HepG2 (cell line): ENCODE data around the gene ILKAP. TPM values are rescaled to one million over a fixed set of nuclear protein-coding genes. Genes with fewer than 3 reads are reported as not detected.

Source experiments
- ATAC-seq: fragments of 200-7000 bp; cut with Tn5 transposase; 3 replicates; pipeline ENCODE4 v1.9.1; 2020; ENCODE audit warnings: mild to moderate bottlenecking, moderate library complexity
- BruUV-seq: library from RNA; stranded (reverse); fragments of 400-500 nt; replicated peaks from 2 replicates; lab custom pipeline; 2021; lab: Mats Ljungman, UMichigan
- CTCF ChIA-PET: fragments of 300-600 bp; formaldehyde crosslinking; extraction: SDS; loops from one replicate; lab custom pipeline; 2021; ENCODE audit warnings: low total read pairs, inconsistent platforms, low intra/inter-chr PET ratio; lab: Yijun Ruan, JAX
- POLR2A ChIA-PET: fragments of 350-600 bp; sonication (Branson Sonifier 250); formaldehyde crosslinking; loops from one replicate; lab custom pipeline; 2020; ENCODE audit warnings: antibody characterized with exemption, inconsistent platforms; lab: Yijun Ruan, JAX
- DNase-seq: peaks from one replicate; pipeline ENCODE4 v3.0.0-alpha.2; 2015; ENCODE audit warnings: low spot score
- FAIRE-seq: peaks from 3 replicates; lab custom pipeline; 2011; peaks lifted over from hg19 to GRCh38; lab: Jason Lieb, UNC
- H2AFZ ChIP-seq: one replicate; pipeline ENCODE4 v1.6.1; 2011; ENCODE audit warnings: low read length, inconsistent platforms
- H3K27ac ChIP-seq: fragments of 300-600 bp; 3 replicates; pipeline ENCODE4 v1.8.0; 2011; ENCODE audit warnings: mixed run types, mild to moderate bottlenecking, mixed read lengths, low read length, inconsistent platforms; ENCODE audit not compliant: insufficient read depth; ENCODE audit errors: extremely low read length
- H3K27me3 ChIP-seq, 2 experiments: fragments of 200-600 bp in 1 of 2; 2 replicates in 1 of 2; 3 replicates in 1 of 2; pipeline versions ENCODE4 v1.6.0 to v1.8.0; 2011; ENCODE audit warnings: low read length in 2 of 2, mild to moderate bottlenecking in 2 of 2, moderate library complexity in 2 of 2, inconsistent platforms in 1 of 2; ENCODE audit not compliant: insufficient read depth in 2 of 2, control insufficient read depth in 1 of 2
- H3K36me3 ChIP-seq, 2 experiments: fragments of 200-600 bp in 1 of 2; replicated peaks in 1 of 2; 2 replicates in 1 of 2; 3 replicates in 1 of 2; pipeline versions ENCODE4 v1.5.1 to v1.8.0; 2011; ENCODE audit warnings: low read length in 2 of 2, inconsistent platforms in 1 of 2; ENCODE audit not compliant: insufficient read depth in 2 of 2, control insufficient read depth in 1 of 2
- H3K4me1 ChIP-seq: 2 replicates; pipeline ENCODE4 v1.5.1; 2012; ENCODE audit warnings: low read length, inconsistent platforms; ENCODE audit not compliant: insufficient read depth
- H3K4me2 ChIP-seq: 2 replicates; pipeline ENCODE4 v1.6.0; 2011; ENCODE audit warnings: low read depth, low read length, inconsistent platforms
- H3K4me3 ChIP-seq, 3 experiments: fragments of 200-600 bp in 1 of 3; sonication (generic), shearing (Covaris generic) in 1 of 3; replicated peaks in 1 of 3; 2 replicates each; pipeline ENCODE4 v1.5.1; 2011 to 2016; ENCODE audit warnings: low read length in 3 of 3, inconsistent platforms in 2 of 3, low read depth in 2 of 3, mild to moderate bottlenecking in 2 of 3, control low read depth in 1 of 3, mixed read lengths in 1 of 3; ENCODE audit not compliant: insufficient read depth in 1 of 3
- H3K79me2 ChIP-seq: one replicate; pipeline ENCODE4 v1.6.1; 2011; ENCODE audit warnings: low read length, inconsistent platforms; ENCODE audit not compliant: insufficient read depth
- H3K9ac ChIP-seq: 2 replicates; pipeline ENCODE4 v1.6.0; 2011; ENCODE audit warnings: mild to moderate bottlenecking, low read depth, low read length, inconsistent platforms; ENCODE audit not compliant: insufficient read depth
- H3K9me3 ChIP-seq: 2 replicates; pipeline ENCODE4 v1.5.1; 2012; ENCODE audit warnings: mild to moderate bottlenecking, low read length
- H4K20me1 ChIP-seq: 2 replicates; pipeline ENCODE4 v1.6.0; 2011; ENCODE audit warnings: inconsistent platforms, mild to moderate bottlenecking, low read length, moderate library complexity; ENCODE audit not compliant: insufficient read depth
- PTBP1 ChIP-seq: fragments of 200-400 bp; formaldehyde crosslinking; IDR thresholded peaks from 2 replicates; pipeline ENCODE4 v1.6.1; 2018; ENCODE audit warnings: low read length, low read depth; ENCODE audit not compliant: poor library complexity, severe bottlenecking
- whole genome bisulfite sequencing: methylation state at CpG from one replicate; pipeline ENCODE4 v1.1.6; 2017; ENCODE audit warnings: low lambda C conversion rate; 5-methylcytosine and 5-hydroxymethylcytosine counted together
- in situ Hi-C: cut with HindIII; loops from 2 replicates; pipeline ENCODE4 v1.10.0; 2017; ENCODE audit warnings: low pct_unique_long_range_greater_than_20kb; ENCODE audit not compliant: extremely low pct_ligation_motif_present
- intact Hi-C: fragments of 100-400 bp; cut with micrococcal nuclease; formaldehyde crosslinking; loops from one replicate; pipeline ENCODE4 v1.10.0; 2022; ENCODE audit not compliant: unreplicated experiment
- polyA plus RNA-seq, 8 experiments: library from polyadenylated mRNA; depleted of rRNA in 3 of 8; stranded (reverse) in 7 of 8; unstranded in 1 of 8; fragments of >200 nt; fragmentation: Illumina TruSeq in 4 of 8; extraction: Trizol in 4 of 8; gene quantifications; 2 replicates each; pipeline versions ENCODE4 v1.2.1 to v1.2.3, GENCODE V29; 2011 to 2016; ENCODE audit warnings: low read depth in 4 of 8, missing spikeins in 1 of 8, mixed read lengths in 1 of 8; ENCODE audit not compliant: insufficient read depth in 1 of 8
- total RNA-seq, 5 experiments: library from RNA; depleted of rRNA; stranded (reverse); fragments of >200 nt; fragmentation: Illumina TruSeq; extraction: Trizol; gene quantifications; 2 replicates each; pipeline ENCODE4 v1.2.3, GENCODE V29; 2016; ENCODE audit warnings: low read depth in 1 of 5
- TF ChIP-seq, protein P1 (sequence below): IDR thresholded peaks from 2 replicates; pipeline ENCODE4 v1.6.1; 2016; ENCODE audit warnings: low read depth, missing genetic modification reagents, missing compliant biosample characterization

The ILKAP gene
- total and polyA plus RNA-seq, 2 of the 13 experiments (the other 11 are each of a cell fraction or from before 2014, with no cell fraction given) = 29.6 to 33.1 TPM

- Histone ChIP-seq H3K4me3 (no peak overlapping the region), H3K79me2 (no peaks in the 10 kb centered on the region), H3K9ac (no peak overlapping the region), H3K27ac (no peak overlapping the region), H2AFZ (no peak overlapping the region), H3K9me3 (no peaks in the 10 kb centered on the region), H4K20me1 (no peaks in the 10 kb centered on the region), H3K4me2 (no peak overlapping the region), H3K27me3 (peaks cover 19 to 39% of the 10 kb centered on the region in 2 experiments), H3K4me1 (peaks cover 23% of the 10 kb centered on the region), H3K36me3 (peaks cover 8 to 17% of the 10 kb centered on the region in 2 experiments; a peak in 4 of 5 replicates)
- WGBS = 81% methylated on average over 4 of the region's 12 CpGs
- no TSS peak for BruUV-seq
- CTCF ChIA-PET = no interaction called here
- no peak for FAIRE-seq
- in situ Hi-C loops = no loop called here
- TF ChIP-seq, protein P1, sequence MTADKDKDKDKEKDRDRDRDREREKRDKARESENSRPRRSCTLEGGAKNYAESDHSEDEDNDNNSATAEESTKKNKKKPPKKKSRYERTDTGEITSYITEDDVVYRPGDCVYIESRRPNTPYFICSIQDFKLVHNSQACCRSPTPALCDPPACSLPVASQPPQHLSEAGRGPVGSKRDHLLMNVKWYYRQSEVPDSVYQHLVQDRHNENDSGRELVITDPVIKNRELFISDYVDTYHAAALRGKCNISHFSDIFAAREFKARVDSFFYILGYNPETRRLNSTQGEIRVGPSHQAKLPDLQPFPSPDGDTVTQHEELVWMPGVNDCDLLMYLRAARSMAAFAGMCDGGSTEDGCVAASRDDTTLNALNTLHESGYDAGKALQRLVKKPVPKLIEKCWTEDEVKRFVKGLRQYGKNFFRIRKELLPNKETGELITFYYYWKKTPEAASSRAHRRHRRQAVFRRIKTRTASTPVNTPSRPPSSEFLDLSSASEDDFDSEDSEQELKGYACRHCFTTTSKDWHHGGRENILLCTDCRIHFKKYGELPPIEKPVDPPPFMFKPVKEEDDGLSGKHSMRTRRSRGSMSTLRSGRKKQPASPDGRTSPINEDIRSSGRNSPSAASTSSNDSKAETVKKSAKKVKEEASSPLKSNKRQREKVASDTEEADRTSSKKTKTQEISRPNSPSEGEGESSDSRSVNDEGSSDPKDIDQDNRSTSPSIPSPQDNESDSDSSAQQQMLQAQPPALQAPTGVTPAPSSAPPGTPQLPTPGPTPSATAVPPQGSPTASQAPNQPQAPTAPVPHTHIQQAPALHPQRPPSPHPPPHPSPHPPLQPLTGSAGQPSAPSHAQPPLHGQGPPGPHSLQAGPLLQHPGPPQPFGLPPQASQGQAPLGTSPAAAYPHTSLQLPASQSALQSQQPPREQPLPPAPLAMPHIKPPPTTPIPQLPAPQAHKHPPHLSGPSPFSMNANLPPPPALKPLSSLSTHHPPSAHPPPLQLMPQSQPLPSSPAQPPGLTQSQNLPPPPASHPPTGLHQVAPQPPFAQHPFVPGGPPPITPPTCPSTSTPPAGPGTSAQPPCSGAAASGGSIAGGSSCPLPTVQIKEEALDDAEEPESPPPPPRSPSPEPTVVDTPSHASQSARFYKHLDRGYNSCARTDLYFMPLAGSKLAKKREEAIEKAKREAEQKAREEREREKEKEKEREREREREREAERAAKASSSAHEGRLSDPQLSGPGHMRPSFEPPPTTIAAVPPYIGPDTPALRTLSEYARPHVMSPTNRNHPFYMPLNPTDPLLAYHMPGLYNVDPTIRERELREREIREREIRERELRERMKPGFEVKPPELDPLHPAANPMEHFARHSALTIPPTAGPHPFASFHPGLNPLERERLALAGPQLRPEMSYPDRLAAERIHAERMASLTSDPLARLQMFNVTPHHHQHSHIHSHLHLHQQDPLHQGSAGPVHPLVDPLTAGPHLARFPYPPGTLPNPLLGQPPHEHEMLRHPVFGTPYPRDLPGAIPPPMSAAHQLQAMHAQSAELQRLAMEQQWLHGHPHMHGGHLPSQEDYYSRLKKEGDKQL (CRISPR knock-in tag) = no peak
- TF ChIP-seq PTBP1 = no peak
- ATAC-seq = no peak
- DNase-seq = no peak
- intact Hi-C loops = no loop called here
- POLR2A ChIA-PET = no interaction called here
These were observed 38.1 kb downstream of the ILKAP start for GRCh38 chr2:238165288-238165921.
